ENCODE data around the gene AQP7.

- TF ChIP-seq HMGN3 (IDR thresholded peaks at IDR 0.05; ENCODE audit: borderline replicate concordance, extremely low read depth, insufficient read length, low read depth, low read length) (no peak), HMG20A (CRISPR knock-in tag; conservative IDR thresholded peaks at IDR 0.05) (no peak), FOXA1 (IDR thresholded peaks at IDR 0.05; ENCODE audit: borderline replicate concordance) (no peak), POLR2A (conservative IDR thresholded peaks at IDR 0.05) (no peak), ZNF561 (CRISPR knock-in tag; conservative IDR thresholded peaks at IDR 0.05) (no peak), E2F8 (IDR thresholded peaks at IDR 0.05; ENCODE audit: low read depth, partially characterized antibody) (no peak), MYC (IDR thresholded peaks at IDR 0.05; ENCODE audit: low read depth, low read length) (no peak), MYC (CRISPR knock-in tag; IDR thresholded peaks at IDR 0.05; ENCODE audit: borderline replicate concordance, low read depth) (no peak), POLR2AphosphoS5 (IDR thresholded peaks at IDR 0.05; ENCODE audit: control insufficient read depth, insufficient read depth, low read depth, low read length) (no peak), E4F1 (CRISPR knock-in tag; IDR thresholded peaks at IDR 0.05; ENCODE audit: borderline replicate concordance) (no peak), NFE2L1 (tag; IDR thresholded peaks at IDR 0.05; ENCODE audit: borderline replicate concordance, low read depth) (no peak), TAF1 (IDR thresholded peaks at IDR 0.05; ENCODE audit: control insufficient read depth, extremely low read depth, insufficient read depth, low read length, severe bottlenecking) (no peak)
These were observed 31.5 kb upstream of the AQP7 start for GRCh38 chr9:33433871-33434270.
